ENCODE measurements around the gene AUTS2. TPM values are rescaled to one million over a fixed set of nuclear protein-coding genes. Genes with fewer than 3 reads are reported as not detected.

The AUTS2 gene
- total and polyA plus RNA-seq, 10 of the 15 experiments (the other 5 are each of a cell fraction or from before 2014, with no cell fraction given), result 6.4 to 55.6 (median 21.6) TPM

DNA sequence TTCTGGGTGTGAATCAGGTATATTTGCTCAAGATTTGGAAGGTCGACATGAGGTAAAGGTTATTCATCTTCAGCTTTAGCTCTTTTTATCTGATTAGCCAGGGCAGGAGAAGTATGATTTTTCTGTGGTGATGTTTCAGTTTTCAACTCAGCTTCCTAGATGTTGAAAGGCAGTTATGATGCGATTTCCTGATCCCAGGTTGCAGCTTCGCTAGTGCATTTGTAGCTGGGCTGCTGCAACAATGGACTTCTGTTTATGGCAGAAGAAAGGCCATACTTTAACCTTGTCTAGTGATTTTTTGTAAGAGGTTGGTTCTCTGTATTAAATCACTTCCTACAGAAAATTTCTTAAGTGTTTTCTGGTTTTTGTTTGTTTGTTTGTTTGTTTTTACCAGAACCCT is 619.3 kb downstream of the AUTS2 start:
- Histone ChIP-seq H3K9ac (ENCODE audit: control insufficient read depth, insufficient read depth, low read length) (no peak overlapping the region), H3K9me3 (replicated peaks; ENCODE audit: control insufficient read depth, insufficient read depth, low read length) (no peaks in the 10 kb centered on the region), H3K4me2 (ENCODE audit: control insufficient read depth, insufficient read depth) (no peak overlapping the region), H4K20me1 (ENCODE audit: control insufficient read depth, insufficient read depth) (no peaks in the 10 kb centered on the region), H3K4me1 (ENCODE audit: control insufficient read depth, insufficient read depth, low read length) (no peaks in the 10 kb centered on the region), H3K27ac (ENCODE audit: control insufficient read depth, insufficient read depth) (no peak overlapping the region), H3K27me3 (replicated peaks in 1 of 2; ENCODE audit: control insufficient read depth in 2 of 2, insufficient read depth in 2 of 2, low read length in 1 of 2) (no peaks in the 10 kb centered on the region), H3K36me3 (ENCODE audit: control insufficient read depth in 2 of 2, insufficient read depth in 2 of 2, low read length in 1 of 2) (no peaks in the 10 kb centered on the region), H3K4me3 (no peak overlapping the region), H3K79me2 (ENCODE audit: control insufficient read depth, insufficient read depth, low read length) (no peaks in the 10 kb centered on the region), H2AFZ (ENCODE audit: control insufficient read depth, low read depth, low read length) (no peak overlapping the region)
- WGBS (ENCODE audit: insufficient coverage, insufficient replicate concordance, low lambda C conversion rate, missing lambda C conversion rate), result 50% methylated on average over 3 of the region's 3 CpGs
- BruUV-seq (replicated peaks), result no TSS peak
- in situ Hi-C loops (cut with MboI) (no loop called here), intact Hi-C loops (cut with micrococcal nuclease; ENCODE audit: unreplicated experiment) (no loop called here)
- CTCF ChIA-PET, result no interaction called here
- RAD21 ChIA-PET (ENCODE audit: unreplicated experiment), result no interaction called here
- SMC1A ChIA-PET (ENCODE audit: uncharacterized antibody, unreplicated experiment), result interaction anchor here (0.7 to 1.8 kb wide), 2 partner anchors 10 to 19 kb away, joined by 3 to 7 read pairs; no protein-coding TSS in a partner anchor
- FAIRE-seq (no peak), DNase-seq (ENCODE audit: low read depth, low spot score) (no peak), ATAC-seq (no peak)
- POLR2A ChIA-PET, result no interaction called here
- TF ChIP-seq, protein P1, sequence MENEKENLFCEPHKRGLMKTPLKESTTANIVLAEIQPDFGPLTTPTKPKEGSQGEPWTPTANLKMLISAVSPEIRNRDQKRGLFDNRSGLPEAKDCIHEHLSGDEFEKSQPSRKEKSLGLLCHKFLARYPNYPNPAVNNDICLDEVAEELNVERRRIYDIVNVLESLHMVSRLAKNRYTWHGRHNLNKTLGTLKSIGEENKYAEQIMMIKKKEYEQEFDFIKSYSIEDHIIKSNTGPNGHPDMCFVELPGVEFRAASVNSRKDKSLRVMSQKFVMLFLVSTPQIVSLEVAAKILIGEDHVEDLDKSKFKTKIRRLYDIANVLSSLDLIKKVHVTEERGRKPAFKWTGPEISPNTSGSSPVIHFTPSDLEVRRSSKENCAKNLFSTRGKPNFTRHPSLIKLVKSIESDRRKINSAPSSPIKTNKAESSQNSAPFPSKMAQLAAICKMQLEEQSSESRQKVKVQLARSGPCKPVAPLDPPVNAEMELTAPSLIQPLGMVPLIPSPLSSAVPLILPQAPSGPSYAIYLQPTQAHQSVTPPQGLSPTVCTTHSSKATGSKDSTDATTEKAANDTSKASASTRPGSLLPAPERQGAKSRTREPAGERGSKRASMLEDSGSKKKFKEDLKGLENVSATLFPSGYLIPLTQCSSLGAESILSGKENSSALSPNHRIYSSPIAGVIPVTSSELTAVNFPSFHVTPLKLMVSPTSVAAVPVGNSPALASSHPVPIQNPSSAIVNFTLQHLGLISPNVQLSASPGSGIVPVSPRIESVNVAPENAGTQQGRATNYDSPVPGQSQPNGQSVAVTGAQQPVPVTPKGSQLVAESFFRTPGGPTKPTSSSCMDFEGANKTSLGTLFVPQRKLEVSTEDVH (IDR thresholded peaks at IDR 0.05; ENCODE audit: low read depth, partially characterized antibody), result no peak
- no peak for TF ChIP-seq CBX5 (IDR thresholded peaks at IDR 0.05; ENCODE audit: low read depth)
- TF ChIP-seq BHLHE40 (IDR thresholded peaks at IDR 0.05; ENCODE audit: borderline replicate concordance in 1 of 2, low read depth in 2 of 2, low read length in 1 of 2), result no peak
- TF ChIP-seq NBN (IDR thresholded peaks at IDR 0.05), result no peak
- TF ChIP-seq ATF7 (IDR thresholded peaks at IDR 0.05; ENCODE audit: low read depth), result no peak
- TF ChIP-seq NFIC (IDR thresholded peaks at IDR 0.05; ENCODE audit: low read depth, low read length), result no peak
- TF ChIP-seq EGR1 (IDR thresholded peaks at IDR 0.05; ENCODE audit: borderline replicate concordance in 1 of 2, low read depth in 2 of 2, low read length in 2 of 2), result no peak
- TF ChIP-seq SREBF1 (IDR thresholded peaks at IDR 0.05; ENCODE audit: low read length), result no peak
- TF ChIP-seq, protein P2, sequence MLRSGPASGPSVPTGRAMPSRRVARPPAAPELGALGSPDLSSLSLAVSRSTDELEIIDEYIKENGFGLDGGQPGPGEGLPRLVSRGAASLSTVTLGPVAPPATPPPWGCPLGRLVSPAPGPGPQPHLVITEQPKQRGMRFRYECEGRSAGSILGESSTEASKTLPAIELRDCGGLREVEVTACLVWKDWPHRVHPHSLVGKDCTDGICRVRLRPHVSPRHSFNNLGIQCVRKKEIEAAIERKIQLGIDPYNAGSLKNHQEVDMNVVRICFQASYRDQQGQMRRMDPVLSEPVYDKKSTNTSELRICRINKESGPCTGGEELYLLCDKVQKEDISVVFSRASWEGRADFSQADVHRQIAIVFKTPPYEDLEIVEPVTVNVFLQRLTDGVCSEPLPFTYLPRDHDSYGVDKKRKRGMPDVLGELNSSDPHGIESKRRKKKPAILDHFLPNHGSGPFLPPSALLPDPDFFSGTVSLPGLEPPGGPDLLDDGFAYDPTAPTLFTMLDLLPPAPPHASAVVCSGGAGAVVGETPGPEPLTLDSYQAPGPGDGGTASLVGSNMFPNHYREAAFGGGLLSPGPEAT (IDR thresholded peaks at IDR 0.05; ENCODE audit: low read depth), result no peak
- no peak for TF ChIP-seq TCF3 (IDR thresholded peaks at IDR 0.05; ENCODE audit: borderline replicate concordance, insufficient read depth, low read depth, low read length)
- TF ChIP-seq CREM (IDR thresholded peaks at IDR 0.05; ENCODE audit: low read depth), result no peak
- no peak for TF ChIP-seq DPF2 (IDR thresholded peaks at IDR 0.05)
- TF ChIP-seq GABPA (IDR thresholded peaks at IDR 0.05; ENCODE audit: low read depth), result no peak
- TF ChIP-seq ASH2L (IDR thresholded peaks at IDR 0.05; ENCODE audit: borderline replicate concordance, low read depth), result no peak
- no peak for TF ChIP-seq FOXM1 (IDR thresholded peaks at IDR 0.05; ENCODE audit: low read depth, low read length)
- no peak for TF ChIP-seq BACH1 (IDR thresholded peaks at IDR 0.05; ENCODE audit: borderline replicate concordance)
- no peak for TF ChIP-seq RFX5 (IDR thresholded peaks at IDR 0.05; ENCODE audit: low read depth, low read length)
- TF ChIP-seq, protein P3, sequence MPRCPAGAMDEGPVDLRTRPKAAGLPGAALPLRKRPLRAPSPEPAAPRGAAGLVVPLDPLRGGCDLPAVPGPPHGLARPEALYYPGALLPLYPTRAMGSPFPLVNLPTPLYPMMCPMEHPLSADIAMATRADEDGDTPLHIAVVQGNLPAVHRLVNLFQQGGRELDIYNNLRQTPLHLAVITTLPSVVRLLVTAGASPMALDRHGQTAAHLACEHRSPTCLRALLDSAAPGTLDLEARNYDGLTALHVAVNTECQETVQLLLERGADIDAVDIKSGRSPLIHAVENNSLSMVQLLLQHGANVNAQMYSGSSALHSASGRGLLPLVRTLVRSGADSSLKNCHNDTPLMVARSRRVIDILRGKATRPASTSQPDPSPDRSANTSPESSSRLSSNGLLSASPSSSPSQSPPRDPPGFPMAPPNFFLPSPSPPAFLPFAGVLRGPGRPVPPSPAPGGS (IDR thresholded peaks at IDR 0.05; ENCODE audit: borderline replicate concordance, insufficient read depth, low read depth, low read length, poor library complexity, severe bottlenecking), result no peak

Data from GM12878 (cell line).